NAMALWA (cell line): Measurements from ENCODE around the gene CPSF3.
"Not testable (repeated sequence)": the region's sequence is repeated elsewhere in the genome, so short reads cannot be mapped to it uniquely, and the experiment has no call there.

ENCODE experiments used
- DNase-seq: peaks from one replicate; pipeline ENCODE4 v3.0.0-alpha.2; 2015; ENCODE audit warnings: low spot score

Gene CPSF3

DNA sequence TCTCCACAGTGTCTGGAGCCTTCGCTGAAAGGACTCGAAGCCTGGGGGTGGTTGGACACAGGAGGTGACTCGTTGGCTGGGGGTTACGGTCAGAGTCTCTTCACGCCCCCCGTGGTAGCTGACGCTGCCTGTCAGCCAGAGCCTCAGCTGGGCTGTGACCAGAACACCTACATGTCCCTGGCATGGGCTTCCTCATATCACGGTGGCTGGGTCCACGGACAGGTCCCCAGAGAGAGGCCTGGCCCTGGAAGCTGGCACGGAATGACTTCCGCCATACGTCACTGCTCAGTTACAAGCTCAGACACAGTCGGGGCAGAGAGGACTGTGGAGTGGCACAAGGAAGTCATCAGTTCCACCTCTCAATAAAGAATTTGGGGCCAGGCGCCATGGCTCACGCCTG lies 28.6 kb upstream of the CPSF3 start:
- DNase-seq: no peak

DNA sequence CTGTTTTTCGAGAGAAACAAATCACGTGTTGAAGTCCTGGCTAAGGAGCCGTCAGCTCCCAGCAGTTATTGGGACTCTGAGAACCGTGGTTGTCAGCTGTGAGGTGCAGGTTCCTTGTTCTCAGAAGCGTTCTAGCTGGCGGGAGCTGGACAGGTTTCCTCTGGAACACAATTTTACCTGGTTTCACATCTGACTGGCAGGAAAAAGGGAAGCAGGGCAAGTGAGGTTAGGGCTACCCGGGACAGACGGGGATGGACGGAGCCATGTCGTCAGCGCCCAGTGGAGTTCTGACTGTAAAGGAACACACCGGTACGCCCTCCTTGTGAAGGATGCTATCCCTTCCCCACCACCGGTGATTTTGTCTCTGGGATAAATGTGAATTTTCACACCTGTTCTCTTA lies 26.3 kb upstream of the CPSF3 start:
- DNase-seq: no peak

DNA sequence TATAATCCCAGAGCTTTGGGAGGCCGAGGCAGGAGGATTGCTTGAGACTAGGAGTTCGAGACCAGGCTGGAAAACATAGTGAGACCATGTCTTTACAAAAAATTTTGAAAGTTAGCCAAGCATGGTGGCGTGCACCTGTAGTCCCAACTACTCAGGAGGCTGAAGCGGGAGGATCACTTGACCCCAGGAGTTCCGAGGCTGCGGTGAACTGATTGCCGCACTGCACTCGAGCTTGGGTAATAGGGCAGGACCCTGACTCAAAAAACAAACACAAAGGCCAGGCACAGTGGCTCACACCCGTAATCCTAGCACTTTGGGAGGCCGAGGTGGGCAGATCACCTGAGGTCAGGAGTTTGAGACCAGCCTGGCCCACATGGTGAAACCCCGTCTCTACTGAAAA lies 25.2 kb upstream of the CPSF3 start:
- DNase-seq: not testable (repeated sequence)

DNA sequence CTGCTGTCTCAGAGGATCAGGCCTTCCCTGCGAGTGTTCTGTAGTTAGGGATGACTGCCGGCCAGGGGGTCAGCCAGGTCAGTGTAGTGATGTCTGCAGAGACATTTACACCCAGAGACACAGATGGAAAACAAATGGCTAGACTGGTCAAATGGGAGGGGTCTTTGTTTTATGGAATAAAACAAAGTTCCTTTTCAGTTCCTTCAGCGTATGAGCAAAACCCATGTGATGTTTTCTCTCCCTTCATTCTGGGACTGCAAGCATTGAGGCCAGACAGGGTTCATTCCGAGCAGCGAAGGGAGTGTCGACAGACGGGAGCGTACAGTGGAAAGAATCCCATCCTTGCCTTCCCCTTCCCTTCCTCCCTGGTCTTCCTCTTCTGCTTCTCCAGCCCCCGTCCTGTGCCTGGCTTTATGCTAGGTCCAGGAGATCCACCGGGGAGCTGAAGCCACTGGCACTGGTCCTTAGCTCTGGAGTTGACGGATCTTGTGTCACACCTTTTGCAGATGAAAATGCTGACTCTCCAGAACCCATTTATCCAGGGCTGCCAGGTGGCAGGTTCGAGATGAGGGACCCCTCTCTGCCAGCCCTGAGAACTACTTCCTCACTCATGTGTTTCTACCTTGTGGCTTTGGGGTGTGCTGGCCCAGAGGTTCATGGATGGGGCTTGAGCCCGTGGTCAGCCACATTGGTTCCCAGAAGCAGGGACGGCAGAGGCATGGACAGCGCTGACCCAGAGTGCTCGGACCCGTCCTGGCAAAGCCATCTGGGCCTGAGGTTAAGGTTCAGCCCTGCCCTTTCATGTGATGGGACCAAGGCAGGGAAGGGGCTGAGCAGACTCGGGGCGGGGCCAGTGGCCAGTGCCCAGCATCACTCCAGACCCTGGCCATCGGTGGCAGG lies 24.3 kb upstream of the CPSF3 start:
- DNase-seq: no peak

DNA sequence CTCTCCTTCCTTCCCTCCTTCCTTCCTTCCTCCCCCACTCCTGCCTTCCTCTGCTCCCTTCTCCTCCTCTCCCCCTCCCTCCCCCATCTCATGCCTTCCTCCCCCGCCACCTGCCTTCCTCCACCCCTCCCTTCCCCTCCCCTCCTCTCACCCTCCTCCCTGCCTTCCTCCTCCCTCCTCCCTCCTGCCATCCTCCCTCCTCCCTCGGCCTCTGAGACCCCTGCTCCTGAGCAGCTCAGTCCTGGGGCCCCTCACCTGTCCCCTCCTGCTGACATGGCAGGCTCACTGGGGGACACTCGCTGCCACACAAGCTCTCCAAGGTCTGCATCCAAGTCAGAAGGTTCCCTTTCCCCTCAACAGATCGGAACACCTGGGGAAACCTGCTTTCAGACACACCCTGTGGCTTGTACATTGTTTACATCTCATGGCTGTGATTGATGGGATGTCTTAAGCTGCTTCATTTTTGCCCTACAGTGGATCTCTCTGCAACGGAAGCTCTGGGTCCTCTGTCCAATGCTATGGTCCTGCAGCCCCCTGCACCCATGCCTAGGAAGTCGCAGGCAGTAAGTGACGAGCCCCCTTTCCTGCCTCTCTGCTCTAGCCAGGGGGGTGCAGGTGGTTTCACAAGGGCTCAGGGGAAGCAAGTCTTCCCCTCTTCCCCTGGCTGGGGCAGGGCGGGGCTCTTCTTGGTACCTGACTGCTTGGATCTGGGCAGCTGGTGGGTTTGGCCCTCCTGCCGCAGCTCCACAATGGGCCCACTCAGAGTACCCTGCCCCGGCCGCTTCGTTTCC lies 23.0 kb upstream of the CPSF3 start:
- no peak for DNase-seq

DNA sequence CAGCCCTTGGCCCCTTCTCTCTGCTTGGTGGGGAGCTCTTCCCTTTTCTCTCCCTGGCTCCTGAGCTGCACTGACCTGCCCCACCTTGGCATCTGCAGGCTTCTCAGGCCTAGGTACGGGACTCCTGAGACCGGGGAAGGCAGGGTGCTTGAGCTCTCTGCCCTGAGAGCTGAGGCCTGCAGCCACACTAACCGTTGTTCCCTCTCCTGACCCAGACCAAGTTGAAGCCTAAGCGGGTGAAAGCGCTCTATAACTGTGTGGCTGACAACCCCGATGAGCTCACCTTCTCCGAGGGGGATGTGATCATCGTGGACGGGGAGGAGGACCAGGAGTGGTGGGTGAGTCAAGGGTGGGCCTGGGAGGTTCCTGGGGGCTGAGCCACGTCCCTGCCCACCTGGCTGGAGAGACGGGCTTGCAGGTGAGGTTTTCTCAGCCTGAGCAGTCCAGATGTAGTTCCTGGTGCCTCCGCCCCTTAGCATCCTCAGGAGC lies 22.4 kb upstream of the CPSF3 start:
- DNase-seq: no peak

DNA sequence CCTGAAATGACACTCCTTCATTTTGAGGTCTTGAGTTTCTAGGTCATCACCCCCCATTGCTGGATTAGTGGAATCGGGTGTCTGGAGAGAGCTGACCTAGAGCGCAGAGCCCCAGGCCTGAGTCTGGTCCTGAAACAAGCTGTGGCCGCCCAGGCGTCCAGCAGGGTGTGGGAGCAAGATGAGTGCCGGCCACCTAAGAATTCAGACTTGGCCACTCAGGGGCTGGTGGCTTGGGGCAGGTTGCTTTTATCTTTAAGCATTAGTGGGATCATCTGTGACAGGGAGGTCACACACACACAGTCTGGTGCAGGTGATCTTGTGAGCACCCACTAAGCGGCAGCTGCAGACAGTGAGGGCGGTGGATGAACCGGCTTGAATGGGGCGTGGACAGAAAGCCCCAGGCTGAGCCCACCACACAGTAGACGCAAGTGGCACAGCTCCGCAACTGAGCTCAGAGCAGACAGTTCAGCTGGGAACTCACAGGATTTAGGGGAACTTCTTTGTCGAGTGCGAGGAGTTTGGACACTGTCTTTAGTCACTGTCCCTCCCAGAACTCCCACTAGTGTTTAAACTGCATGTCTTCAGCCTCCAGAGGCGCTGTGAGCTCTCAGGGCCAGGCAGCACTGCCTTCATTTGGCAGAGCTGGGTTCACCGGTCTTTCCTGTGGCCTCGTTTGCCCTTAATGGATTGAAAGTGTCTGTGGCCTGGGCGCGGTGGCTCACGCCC lies 21.6 kb upstream of the CPSF3 start:
- DNase-seq: peak; percentile 33

DNA sequence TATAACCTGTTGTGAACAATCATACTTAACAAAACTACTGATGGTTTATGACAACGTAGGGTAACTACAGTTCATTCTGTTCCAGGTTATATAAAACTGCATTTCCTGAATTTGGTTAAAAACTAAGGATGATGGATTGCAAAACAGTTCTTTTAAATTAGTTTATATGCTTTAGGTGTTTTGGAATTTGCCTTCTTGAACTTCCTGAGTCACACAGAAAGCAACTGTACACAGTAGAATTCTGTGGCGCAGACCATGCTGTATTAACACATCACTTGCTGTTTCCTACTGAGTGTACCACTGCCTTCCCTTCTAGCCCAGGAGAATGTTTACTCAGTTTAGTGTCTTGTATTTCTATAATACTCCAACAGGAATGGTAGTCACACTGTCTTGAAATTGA lies 19.5 kb upstream of the CPSF3 start:
- no peak for DNase-seq

DNA sequence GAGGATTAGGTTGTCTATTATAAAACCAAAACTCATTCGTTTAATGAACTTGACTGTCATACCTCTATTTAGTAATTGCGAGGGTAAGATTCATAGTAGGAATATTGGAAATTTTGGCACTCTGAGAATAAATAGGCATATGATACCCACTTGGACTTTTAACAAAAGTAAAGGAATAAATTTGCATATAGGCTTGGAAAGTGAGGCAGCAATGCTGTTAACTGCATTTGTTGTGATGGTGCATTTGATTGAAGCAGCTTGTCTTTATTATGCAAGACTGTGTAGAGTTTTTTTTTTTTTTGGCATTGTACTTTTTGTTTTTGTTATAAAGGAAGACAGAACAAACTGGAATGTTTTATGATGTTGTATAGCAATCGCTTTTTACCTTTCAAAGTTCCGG lies 19.0 kb upstream of the CPSF3 start:
- DNase-seq: no peak

DNA sequence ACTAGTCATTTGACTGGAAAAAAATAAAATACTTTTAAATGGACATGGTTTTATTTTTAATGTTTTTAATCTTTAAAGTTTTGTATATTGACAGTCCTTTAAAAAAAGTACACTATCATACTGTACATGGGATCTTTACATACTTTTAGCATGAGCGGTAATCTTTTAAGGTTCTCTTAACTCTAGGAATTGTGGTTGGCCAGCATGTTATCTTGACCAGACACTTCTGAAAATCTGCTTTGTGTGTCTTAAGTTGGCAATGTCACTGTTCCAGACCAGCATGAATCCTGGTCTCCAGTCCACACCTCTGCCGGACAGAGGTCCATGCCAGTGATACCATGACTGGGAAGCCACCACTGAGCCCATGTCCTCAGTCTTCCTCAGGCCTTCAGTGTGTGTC lies 17.8 kb upstream of the CPSF3 start:
- no peak for DNase-seq

DNA sequence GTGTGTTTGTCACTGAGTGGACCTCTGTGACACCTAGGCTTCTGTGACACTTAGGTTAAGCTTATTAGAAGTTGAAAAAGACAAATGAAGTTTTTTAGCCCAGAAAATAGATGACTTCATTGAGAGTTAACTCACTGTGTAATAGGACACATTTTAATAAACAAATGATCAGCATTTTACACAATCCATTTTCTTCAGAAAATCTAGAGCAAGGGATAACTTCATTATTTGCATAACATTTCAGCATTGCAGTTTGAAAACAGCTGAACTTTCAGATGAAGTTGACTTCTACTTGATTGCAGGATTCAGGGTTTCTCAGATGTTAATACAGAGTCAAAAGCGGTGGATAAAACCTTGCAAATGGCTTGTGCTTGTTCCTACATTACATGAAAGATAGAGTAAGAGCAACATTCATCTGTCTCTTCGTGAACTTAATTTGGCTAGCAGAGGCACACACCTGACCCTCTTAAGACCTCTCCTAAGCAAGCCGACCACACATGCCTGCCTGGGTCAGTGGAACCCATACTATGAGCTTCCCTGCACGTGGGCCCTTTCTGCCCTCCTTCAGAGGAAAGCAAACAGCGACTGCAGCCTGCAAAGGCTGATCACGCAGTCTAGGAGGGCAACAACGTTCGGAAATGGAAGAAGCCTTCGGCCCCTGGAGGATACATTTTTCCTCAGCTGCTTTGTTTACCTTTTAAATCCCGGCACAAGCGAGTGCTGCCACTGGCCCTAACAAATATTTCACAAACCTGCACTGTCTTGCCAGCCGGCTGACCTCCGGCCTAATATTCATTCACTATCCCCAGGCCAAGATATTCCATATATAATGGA lies 16.7 kb upstream of the CPSF3 start:
- DNase-seq: no peak

DNA sequence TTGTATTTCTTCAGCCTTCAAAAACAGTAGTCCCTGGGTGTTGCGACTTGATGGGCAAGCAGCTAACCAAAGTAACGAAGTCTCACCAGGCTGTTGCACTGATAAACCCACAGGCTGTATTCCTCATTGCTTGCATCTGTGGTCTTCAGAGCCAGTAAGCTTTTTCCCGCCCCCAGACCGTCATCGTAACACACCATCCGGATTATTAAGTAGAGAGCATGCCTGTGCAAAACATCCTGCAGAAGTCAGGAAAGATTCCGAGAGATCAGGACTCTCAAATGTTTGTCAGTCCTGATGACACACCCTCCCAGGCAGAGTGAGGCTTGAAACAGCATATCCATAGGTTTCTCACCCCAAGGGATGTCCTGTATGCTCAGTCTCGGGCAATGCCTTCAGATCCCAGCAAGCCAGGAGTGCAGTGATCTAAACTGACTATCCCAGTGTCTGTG lies 16.1 kb upstream of the CPSF3 start:
- DNase-seq: no peak

DNA sequence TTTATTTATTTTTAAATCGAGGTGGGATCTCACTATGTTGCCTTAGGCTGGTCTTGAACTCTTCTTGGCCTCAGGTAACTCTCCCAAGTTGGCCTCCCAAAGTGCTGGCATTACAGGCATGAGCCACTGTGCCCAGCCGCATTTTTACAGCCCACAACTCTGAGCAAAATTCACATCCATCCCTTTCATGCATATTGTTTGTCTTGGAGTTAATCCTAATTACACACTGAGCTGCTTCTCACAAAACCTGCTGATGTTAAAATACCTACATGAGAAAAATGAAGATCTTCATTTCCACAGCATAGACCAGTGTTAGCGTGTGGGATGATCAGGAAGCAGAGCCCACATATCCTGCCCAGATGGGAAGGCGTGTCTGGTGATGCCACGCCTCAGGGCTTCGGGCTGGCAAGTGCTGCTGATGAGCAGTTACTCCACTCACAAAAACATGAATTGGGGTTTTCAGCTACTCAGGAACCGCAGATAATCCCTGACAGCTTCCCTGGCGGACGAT lies 14.8 kb upstream of the CPSF3 start:
- no peak for DNase-seq

DNA sequence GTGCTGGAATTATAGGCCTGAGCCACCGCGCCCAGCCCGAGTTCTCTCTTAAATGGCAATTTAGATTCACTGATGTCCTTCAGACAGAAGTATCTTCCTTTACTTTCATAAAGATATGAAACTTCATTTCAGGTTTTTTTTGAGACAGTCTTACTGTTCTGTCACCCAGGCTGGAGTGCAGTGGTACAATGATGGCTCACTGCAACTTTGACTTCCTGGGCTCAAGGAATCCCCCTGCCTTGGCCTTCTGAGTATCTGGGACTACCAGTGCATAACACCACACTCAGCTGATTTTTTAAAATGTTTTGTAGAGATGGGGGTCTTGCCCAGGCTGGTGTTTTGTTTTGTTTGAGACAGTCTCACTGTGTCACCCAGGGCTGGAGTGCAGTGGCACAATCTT lies 13.3 kb upstream of the CPSF3 start:
- no peak for DNase-seq

DNA sequence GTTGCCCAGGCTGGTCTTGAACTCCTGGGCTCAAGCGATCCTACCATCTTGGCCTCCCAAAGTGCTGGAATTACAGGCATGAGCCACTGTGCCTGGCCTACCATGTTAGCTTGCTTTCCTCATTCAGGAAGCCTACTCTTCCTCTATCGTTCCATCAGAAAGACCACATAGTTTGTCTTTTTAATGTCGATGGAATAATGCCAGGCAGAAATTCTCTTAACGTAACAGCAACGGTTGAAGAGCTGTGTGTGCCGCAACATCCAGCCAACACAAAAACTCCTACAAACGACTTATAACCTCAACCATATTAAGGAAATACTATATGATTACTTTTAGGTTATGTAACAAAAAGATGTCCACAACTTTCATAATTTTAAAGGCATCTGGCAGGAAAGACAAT lies 10.7 kb upstream of the CPSF3 start:
- DNase-seq: no peak

DNA sequence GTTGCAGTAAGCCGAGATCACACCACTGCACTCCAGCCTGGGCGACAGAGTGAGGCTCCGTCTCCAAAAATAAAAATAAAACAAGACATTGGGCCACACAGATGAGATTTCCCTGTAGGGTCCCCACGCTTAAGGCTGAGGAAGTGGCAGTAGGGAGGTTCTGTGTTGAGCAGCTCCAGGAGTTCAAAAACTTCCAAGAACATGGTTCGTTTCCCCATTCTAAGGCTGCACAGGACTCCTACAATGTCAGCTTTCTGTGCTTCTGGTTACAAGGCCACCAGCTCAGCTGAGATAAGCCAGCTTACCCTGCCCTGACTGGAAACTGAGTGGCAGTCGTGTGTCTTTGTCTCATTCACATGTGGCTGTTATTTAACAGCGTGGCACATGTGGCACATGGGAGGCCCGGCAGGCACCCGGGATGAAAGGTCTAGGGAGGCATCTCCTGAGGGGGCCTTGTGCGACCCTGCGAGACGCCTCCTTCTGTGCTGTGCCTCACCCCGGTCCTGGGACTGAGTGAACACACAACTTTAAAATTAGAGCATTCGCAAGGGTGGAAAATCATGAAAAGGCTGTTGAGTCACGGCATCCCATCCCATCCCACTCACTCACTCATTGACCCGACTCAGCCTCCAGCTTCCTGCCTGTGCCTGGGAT lies 7.8 kb upstream of the CPSF3 start:
- DNase-seq: no peak

DNA sequence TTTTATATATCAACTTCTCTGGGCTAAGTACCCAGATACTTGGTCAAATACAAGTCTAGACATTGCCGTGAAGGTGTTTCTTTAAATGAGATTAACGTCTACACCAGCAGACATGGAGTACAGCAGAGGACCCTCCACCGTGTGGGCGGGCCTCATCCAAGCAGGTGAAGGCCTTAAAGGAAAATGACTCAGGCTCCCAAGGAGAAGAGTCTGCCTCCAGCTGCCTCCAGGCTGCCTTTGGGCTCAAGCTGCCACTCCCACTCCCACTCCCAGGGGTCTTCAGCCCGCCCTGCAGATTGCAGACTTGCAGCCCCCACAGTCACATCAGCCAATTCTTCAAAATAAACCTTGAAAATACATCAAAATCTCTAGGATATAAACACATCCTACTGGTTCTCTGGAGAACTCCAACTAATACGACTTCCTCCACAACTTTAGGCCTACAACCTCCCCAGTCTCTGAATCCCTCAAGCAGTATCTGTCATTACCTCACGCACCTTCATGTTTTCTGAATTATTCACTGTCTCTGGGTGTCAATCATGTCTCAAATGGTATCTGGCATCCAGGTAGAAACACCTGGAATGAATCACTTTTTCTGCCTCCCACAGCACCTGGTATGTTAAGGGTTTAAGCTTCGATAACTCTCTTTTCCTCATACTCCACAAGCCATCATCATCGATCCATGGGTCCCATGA lies 7.0 kb upstream of the CPSF3 start:
- no peak for DNase-seq

DNA sequence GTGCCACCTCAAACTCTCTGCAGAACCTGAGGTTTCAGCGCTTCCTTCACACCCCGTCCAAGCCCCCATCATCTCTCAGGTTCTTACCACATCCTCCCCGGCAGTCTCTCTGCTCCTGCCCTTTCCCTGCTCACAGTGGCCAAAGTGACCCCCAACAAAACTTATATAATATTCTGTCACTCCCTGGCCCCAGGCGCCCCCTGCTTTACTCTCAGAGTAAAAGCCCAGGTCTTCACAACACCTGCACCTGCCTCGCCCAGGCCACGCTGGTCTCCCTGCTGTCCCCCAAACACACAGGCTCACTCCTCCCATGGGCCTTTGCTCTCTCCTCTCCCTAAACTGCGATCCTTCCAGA lies 6.5 kb upstream of the CPSF3 start:
- no peak for DNase-seq

DNA sequence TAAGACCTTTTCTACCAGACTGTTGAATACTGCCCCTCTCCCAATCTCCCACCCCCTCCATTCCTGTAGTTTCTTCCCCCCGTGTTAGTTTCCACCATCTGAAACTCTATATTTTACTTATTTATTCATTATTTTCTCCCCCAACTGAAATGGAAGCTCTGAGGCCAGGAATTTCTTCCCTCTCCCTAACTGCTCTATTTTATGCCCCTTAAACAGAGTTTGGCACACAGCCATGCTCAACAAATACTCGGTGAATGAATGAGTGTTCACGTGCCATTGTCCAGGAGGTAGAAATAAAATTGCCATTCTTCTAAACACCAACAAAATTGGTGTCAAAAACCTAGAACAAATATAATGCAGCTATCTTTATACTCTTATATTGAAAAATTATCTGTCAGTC lies 5.7 kb upstream of the CPSF3 start:
- no peak for DNase-seq

DNA sequence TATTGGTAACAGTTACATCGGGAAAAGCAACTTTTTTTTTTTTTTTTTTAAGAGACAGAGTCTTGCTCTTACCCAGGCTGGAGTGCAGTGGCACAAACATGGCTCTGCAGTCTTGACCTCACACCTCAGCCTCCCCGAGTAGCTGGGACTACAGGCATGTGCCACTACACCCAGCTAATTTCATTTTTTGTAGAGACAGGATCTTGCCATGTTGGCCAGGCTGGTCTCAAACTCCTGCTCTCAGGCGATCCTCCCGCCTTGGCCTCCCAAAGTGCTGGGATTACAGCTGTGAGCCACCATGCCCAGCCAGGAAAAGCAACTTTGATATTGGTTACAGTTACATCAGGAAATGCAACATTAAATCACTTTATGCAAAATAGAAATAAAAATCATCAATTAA lies 4.7 kb upstream of the CPSF3 start:
- no peak for DNase-seq
